Measurements from ENCODE around the gene FBXO41.
"Not testable (repeated sequence)": the region's sequence is repeated elsewhere in the genome, so short reads cannot be mapped to it uniquely, and the experiment has no call there.

- TF ChIP-seq CTCF, POLR2A (IDR thresholded peaks at IDR 0.05): not testable (repeated sequence)
Measured at GRCh38 chr2:73262691-73263429, 21.4 kb downstream of the FBXO41 start.

Data from breast epithelium (tissue), 3 donors.